ENCODE data around the gene RTP5. TPM values are rescaled to one million over a fixed set of nuclear protein-coding genes. Genes with fewer than 3 reads are reported as not detected.
"Not testable (repeated sequence)": the region's sequence is repeated elsewhere in the genome, so short reads cannot be mapped to it uniquely, and the experiment has no call there.

RTP5 gene
- total and polyA plus RNA-seq, 2 donors (not counting 1 experiment from before 2014, with no cell fraction given): not detected

DNA sequence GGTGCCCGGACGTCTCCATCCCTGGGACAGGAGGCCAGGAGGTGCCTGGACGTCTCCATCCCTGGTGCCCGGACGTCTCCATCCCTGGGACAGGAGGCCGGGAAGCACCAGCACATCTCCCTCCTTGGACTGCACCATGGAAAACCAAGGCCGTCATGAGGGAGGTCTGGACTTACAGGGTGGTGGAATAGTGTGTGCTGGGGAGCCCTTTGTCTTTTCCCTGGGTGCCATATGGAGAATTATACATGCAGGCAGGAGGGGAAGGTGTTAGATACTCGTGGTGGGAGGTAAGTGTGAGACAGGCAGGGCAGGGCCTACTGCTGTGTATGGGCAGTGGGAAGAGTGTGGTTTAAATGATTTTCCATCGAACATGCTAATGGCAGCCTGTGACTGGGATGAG is 52.9 kb downstream of the RTP5 start:
- no peak for DNase-seq (ENCODE audit: low read depth in 2 of 2)
- Histone ChIP-seq H3K4me1 (ENCODE audit: control insufficient read depth, extremely low read depth, insufficient read depth, low read length) (no peaks in the 10 kb centered on the region), H3K4me3 (replicated peaks in 1 of 4; ENCODE audit: control extremely low read depth in 1 of 4, insufficient read depth in 1 of 4, low read depth in 3 of 4, low read length in 4 of 4) (no peak overlapping the region), H3K27me3 (ENCODE audit: control insufficient read depth, insufficient read depth, low read length) (no peaks in the 10 kb centered on the region), H3K4me2 (ENCODE audit: extremely low read depth, insufficient read depth, low read length) (no peak overlapping the region), H3K27ac (ENCODE audit: insufficient read depth, low read length) (no peak overlapping the region), H3K36me3 (ENCODE audit: control insufficient read depth, insufficient read depth, low read length) (no peaks in the 10 kb centered on the region), H3K79me2 (ENCODE audit: control insufficient read depth, insufficient read depth, low read length) (no peaks in the 10 kb centered on the region), H3K9ac (ENCODE audit: insufficient read depth, low read length) (no peak overlapping the region), H2AFZ (ENCODE audit: low read length) (no peak overlapping the region), H4K20me1 (ENCODE audit: control insufficient read depth, extremely low read depth, insufficient read depth, low read length) (no peaks in the 10 kb centered on the region), H3K9me3 (ENCODE audit: control insufficient read depth, insufficient read depth, low read depth, low read length) (no peaks in the 10 kb centered on the region)
- TF ChIP-seq, protein P1, sequence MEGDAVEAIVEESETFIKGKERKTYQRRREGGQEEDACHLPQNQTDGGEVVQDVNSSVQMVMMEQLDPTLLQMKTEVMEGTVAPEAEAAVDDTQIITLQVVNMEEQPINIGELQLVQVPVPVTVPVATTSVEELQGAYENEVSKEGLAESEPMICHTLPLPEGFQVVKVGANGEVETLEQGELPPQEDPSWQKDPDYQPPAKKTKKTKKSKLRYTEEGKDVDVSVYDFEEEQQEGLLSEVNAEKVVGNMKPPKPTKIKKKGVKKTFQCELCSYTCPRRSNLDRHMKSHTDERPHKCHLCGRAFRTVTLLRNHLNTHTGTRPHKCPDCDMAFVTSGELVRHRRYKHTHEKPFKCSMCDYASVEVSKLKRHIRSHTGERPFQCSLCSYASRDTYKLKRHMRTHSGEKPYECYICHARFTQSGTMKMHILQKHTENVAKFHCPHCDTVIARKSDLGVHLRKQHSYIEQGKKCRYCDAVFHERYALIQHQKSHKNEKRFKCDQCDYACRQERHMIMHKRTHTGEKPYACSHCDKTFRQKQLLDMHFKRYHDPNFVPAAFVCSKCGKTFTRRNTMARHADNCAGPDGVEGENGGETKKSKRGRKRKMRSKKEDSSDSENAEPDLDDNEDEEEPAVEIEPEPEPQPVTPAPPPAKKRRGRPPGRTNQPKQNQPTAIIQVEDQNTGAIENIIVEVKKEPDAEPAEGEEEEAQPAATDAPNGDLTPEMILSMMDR (conservative IDR thresholded peaks at IDR 0.05 in 1 of 2, IDR thresholded peaks at IDR 0.05 in 1 of 2; ENCODE audit: low read depth in 1 of 2, low read length in 2 of 2): no peak
- TF ChIP-seq EZH2 (IDR thresholded peaks at IDR 0.05; ENCODE audit: low read length, missing control alignments): no peak

DNA sequence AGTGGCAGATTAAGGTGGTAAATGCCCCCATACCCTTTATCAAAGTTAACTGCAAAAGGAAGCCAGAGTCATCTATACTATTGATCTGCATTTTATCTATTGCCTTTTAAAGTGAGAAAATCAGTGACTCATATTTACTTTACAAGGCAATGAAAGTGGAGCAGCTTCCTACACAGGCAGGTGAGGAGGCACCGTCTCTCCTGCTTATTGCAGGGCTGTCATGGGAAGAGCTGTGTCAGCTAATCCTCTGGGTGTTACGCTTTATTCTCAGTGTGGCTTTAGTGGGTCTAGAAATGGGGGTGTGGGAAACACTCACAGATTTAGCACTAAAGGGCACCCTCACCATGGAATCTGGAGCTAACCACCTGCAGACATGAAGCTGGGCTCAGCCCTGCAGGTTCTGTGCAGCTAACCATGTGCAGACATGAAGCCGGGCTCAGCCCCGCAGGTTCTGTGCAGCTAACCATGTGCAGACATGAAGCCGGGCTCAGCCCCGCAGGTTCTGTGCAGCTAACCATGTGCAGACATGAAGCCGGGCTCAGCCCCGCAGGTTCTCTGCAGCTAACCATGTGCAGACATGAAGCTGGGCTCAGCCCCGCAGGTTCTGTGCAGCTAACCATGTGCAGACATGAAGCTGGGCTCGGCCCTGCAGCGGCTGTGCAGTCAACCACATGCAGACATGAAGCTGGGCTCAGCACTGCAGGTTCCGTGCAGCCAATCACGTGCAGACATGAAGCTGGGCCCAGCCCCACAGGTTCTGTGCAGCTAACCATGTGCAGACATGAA is 53.5 kb downstream of the RTP5 start:
- H3K4me2 ChIP-seq (ENCODE audit: extremely low read depth, insufficient read depth, low read length); H3K4me3 ChIP-seq (replicated peaks in 1 of 4; ENCODE audit: control extremely low read depth in 1 of 4, insufficient read depth in 1 of 4, low read depth in 3 of 4, low read length in 4 of 4); H3K79me2 ChIP-seq (ENCODE audit: control insufficient read depth, insufficient read depth, low read length); H3K27me3 ChIP-seq (ENCODE audit: control insufficient read depth, insufficient read depth, low read length); H3K27ac ChIP-seq (ENCODE audit: insufficient read depth, low read length); H3K9ac ChIP-seq (ENCODE audit: insufficient read depth, low read length); H3K9me3 ChIP-seq (ENCODE audit: control insufficient read depth, insufficient read depth, low read depth, low read length); H3K4me1 ChIP-seq (ENCODE audit: control insufficient read depth, extremely low read depth, insufficient read depth, low read length); H4K20me1 ChIP-seq (ENCODE audit: control insufficient read depth, extremely low read depth, insufficient read depth, low read length); DNase-seq (ENCODE audit: low read depth in 2 of 2); H3K36me3 ChIP-seq (ENCODE audit: control insufficient read depth, insufficient read depth, low read length); H2AFZ ChIP-seq (ENCODE audit: low read length): not testable (repeated sequence)

Other genes with a start within 250 kb of the RTP5 start
- gene THAP4, start 232.6 kb upstream of the RTP5 start, total RNA-seq: 40.6 and 47.7 TPM in 2 replicates
- gene THAP4, start 232.6 kb upstream of the RTP5 start, polyA plus RNA-seq: 19.3 and 27.7 TPM in 2 replicates
- 30.0 and 45.1 TPM in 2 replicates for gene ATG4B, start 232.0 kb upstream of the RTP5 start, total RNA-seq
- gene ATG4B, start 232.0 kb upstream of the RTP5 start, polyA plus RNA-seq: 76.2 and 95.6 TPM in 2 replicates
- 15.2 and 25.3 TPM in 2 replicates for gene DTYMK, start 182.9 kb upstream of the RTP5 start, total RNA-seq
- gene DTYMK, start 182.9 kb upstream of the RTP5 start, polyA plus RNA-seq: 19.0 and 48.3 TPM in 2 replicates
- gene ING5, start 167.7 kb upstream of the RTP5 start, total RNA-seq: 27.4 and 30.0 TPM in 2 replicates
- gene ING5, start 167.7 kb upstream of the RTP5 start, polyA plus RNA-seq: 15.3 and 17.4 TPM in 2 replicates
- gene D2HGDH, start 135.1 kb upstream of the RTP5 start, total RNA-seq: 20.8 and 28.4 TPM in 2 replicates
- 4.8 and 5.7 TPM in 2 replicates for gene D2HGDH, start 135.1 kb upstream of the RTP5 start, polyA plus RNA-seq
- 0.17 TPM in 1 of 2 replicates, not detected in the other for gene GAL3ST2, start 92.9 kb upstream of the RTP5 start, total RNA-seq
- gene GAL3ST2, start 92.9 kb upstream of the RTP5 start, polyA plus RNA-seq: not detected in 2 replicates
- gene NEU4, start 60.5 kb upstream of the RTP5 start, total RNA-seq: under 0.01 TPM in 1 of 2 replicates, not detected in the other
- gene NEU4, start 60.5 kb upstream of the RTP5 start, polyA plus RNA-seq: not detected in 2 replicates
- not detected in 2 replicates for gene PDCD1, start 10.8 kb upstream of the RTP5 start, total RNA-seq
- gene PDCD1, start 10.8 kb upstream of the RTP5 start, polyA plus RNA-seq: not detected in 2 replicates

Measured in fibroblast of lung (primary cell).